Activated CD4-positive, alpha-beta T cell treated with anti-CD3 and anti-CD28 coated beads, Interleukin-2, amount 10 ng/mL, durations not matched to agents 24 days and 14 days (primary cell): Measurements from ENCODE around the gene TAGLN2. TPM values are rescaled to one million over a fixed set of nuclear protein-coding genes. Genes with fewer than 3 reads are reported as not detected.

Experiments
- DNase-seq: peaks from one replicate; pipeline ENCODE4 v3.0.0; 2022
- H3K27ac Mint-ChIP-seq: one replicate; pipeline ENCODE4 v1.8.0; 2022; ENCODE audit warnings: mild to moderate bottlenecking, mixed read lengths
- H3K27me3 Mint-ChIP-seq: one replicate; pipeline ENCODE4 v1.8.0; 2022; ENCODE audit warnings: mixed read lengths
- H3K36me3 Mint-ChIP-seq: one replicate; pipeline ENCODE4 v1.8.0; 2022; ENCODE audit warnings: low read depth, mild to moderate bottlenecking, mixed read lengths
- H3K4me1 Mint-ChIP-seq: one replicate; pipeline ENCODE4 v1.8.0; 2021; ENCODE audit warnings: mixed read lengths
- H3K4me3 Mint-ChIP-seq: one replicate; pipeline ENCODE4 v1.8.0; 2022; ENCODE audit warnings: mild to moderate bottlenecking, moderate library complexity, mixed read lengths
- H3K9me3 Mint-ChIP-seq: one replicate; pipeline ENCODE4 v1.8.0; 2021; ENCODE audit warnings: mixed read lengths
- intact Hi-C: fragments of 100-400 bp; cut with micrococcal nuclease; formaldehyde crosslinking; loops from one replicate; pipeline ENCODE4 v1.15.1; 2023
- total RNA-seq: library from RNA; stranded (reverse); gene quantifications from 2 replicates; pipeline ENCODE4 v1.2.3, GENCODE V29; 2022

The TAGLN2 gene
- total RNA-seq, 1 donor from 2014 or later: 488 TPM

- no peak overlapping the region for H3K27ac Mint-ChIP-seq
- no peaks in the 10 kb centered on the region for H3K27me3 Mint-ChIP-seq
- H3K9me3 Mint-ChIP-seq: no peaks in the 10 kb centered on the region
- DNase-seq: no peak
- H3K36me3 Mint-ChIP-seq: no peaks in the 10 kb centered on the region
- no peaks in the 10 kb centered on the region for H3K4me1 Mint-ChIP-seq
- no peak overlapping the region for H3K4me3 Mint-ChIP-seq
- intact Hi-C loops: no loop called here
These were observed 43.4 kb downstream of the TAGLN2 start for GRCh38 chr1:159881622-159882526.

- no peak overlapping the region for H3K27ac Mint-ChIP-seq
- H3K4me1 Mint-ChIP-seq: no peaks in the 10 kb centered on the region
- no peaks in the 10 kb centered on the region for H3K36me3 Mint-ChIP-seq
- intact Hi-C loops: no loop called here
- H3K27me3 Mint-ChIP-seq: peaks cover 3% of the 10 kb centered on the region
- no peaks in the 10 kb centered on the region for H3K9me3 Mint-ChIP-seq
- no peak for DNase-seq
- H3K4me3 Mint-ChIP-seq: no peak overlapping the region
These were observed 44.9 kb downstream of the TAGLN2 start for GRCh38 chr1:159880430-159880829.

DNA sequence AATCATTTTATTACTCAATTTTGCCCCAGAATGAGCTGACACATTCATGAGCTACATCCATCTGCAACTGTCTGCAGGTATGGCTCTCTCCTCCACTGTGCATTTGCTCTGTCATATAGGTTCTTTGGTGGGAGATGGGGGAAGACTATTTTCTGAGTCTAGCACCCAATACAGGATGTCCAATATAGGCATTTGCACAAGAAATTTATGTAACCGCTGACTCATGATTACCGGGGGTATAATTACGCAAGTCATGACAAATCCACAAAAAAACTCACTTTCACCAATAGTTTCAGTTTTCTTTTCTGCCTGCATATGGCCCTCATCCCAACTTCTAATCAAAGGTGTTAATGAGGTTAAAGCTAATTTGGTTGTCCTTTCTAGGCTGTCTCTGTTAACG lies 45.3 kb downstream of the TAGLN2 start:
- H3K4me1 Mint-ChIP-seq: no peaks in the 10 kb centered on the region
- intact Hi-C loops: no loop called here
- H3K27ac Mint-ChIP-seq: no peak overlapping the region

DNA sequence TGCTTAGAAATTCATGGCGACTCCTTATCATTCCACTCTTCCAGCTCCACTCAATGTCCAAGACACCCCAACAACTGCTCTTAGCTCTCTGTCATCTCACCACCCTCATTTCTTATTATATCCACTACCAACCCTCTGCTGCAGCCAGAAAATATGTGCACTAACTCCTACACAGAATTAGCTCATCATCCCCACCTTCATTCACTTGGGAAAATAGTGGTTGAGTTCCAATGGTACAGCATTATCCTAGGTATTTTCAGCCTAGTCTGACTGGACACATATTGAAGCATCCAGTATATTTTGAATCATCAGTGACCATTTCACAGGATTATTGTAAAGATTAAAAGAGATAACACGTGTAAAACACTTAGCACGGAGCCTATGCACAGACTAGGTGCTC lies 46.2 kb downstream of the TAGLN2 start:
- intact Hi-C loops: no loop called here
- Mint-ChIP-seq H3K36me3 (no peaks in the 10 kb centered on the region), H3K27me3 (peaks cover 3% of the 10 kb centered on the region), H3K4me3 (no peak overlapping the region), H3K9me3 (no peaks in the 10 kb centered on the region), H3K4me1 (no peaks in the 10 kb centered on the region), H3K27ac (no peak overlapping the region)
- DNase-seq: no peak

More for the DNA sequence above, 45.3 kb downstream of the TAGLN2 start:
- Mint-ChIP-seq H3K4me3 (no peak overlapping the region), H3K27me3 (peaks cover 3% of the 10 kb centered on the region), H3K9me3 (no peaks in the 10 kb centered on the region), H3K36me3 (no peaks in the 10 kb centered on the region)
- DNase-seq: no peak

DNA sequence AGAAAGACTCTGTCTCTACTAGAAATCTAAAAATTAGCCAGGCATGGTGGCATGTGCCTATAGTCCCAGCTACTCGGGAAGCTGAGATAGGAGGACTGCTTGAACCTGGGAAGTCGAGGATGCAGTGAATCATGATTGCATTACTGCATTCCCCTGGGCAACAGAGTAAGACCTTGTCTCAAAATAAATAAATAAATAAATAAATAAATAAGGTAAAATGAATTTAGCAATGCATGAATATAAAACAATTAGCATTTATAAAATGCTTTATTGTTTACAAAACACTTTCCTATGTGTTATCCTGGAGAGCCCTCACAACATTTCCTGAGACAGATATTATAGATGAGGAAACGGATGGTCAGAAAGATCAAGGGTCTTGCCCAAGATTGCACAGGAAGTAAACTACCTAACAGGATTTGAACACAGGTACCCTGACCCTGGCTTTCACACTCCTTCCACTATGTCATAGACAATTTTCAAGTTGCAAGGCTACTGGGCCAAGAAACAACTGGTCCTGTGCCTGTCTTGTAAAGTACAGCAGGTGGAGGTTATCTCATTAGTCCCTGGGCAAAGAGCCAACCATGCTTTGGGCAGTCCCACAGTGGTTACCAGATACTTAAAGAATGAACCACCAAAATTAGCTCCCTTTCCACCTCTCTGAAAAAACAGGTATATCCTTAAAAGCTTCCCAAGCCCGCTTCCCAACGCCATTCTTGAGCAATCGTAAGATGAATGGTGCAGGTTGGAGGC lies 47.4 kb downstream of the TAGLN2 start:
- Mint-ChIP-seq H3K4me3 (no peak overlapping the region), H3K36me3 (no peaks in the 10 kb centered on the region), H3K9me3 (no peaks in the 10 kb centered on the region), H3K27ac (no peak overlapping the region), H3K4me1 (no peaks in the 10 kb centered on the region), H3K27me3 (peaks cover 3% of the 10 kb centered on the region)
- intact Hi-C loops: no loop called here
- DNase-seq: no peak

GRCh38 chr1:159873530-159874143 lies 51.7 kb downstream of the TAGLN2 start:
- intact Hi-C loops: no loop called here
- H3K27me3 Mint-ChIP-seq: peaks cover 3% of the 10 kb centered on the region
- H3K27ac Mint-ChIP-seq: no peak overlapping the region
- H3K9me3 Mint-ChIP-seq: no peaks in the 10 kb centered on the region
- DNase-seq: no peak
- peaks cover 4% of the 10 kb centered on the region for H3K4me1 Mint-ChIP-seq
- H3K36me3 Mint-ChIP-seq: no peaks in the 10 kb centered on the region
- no peak overlapping the region for H3K4me3 Mint-ChIP-seq

GRCh38 chr1:159872891-159873290 lies 52.4 kb downstream of the TAGLN2 start:
- Mint-ChIP-seq H3K27ac (no peak overlapping the region), H3K27me3 (peaks cover 3% of the 10 kb centered on the region), H3K36me3 (no peaks in the 10 kb centered on the region), H3K4me3 (no peak overlapping the region), H3K4me1 (peaks cover 4% of the 10 kb centered on the region), H3K9me3 (no peaks in the 10 kb centered on the region)
- no peak for DNase-seq
- intact Hi-C loops: no loop called here

DNA sequence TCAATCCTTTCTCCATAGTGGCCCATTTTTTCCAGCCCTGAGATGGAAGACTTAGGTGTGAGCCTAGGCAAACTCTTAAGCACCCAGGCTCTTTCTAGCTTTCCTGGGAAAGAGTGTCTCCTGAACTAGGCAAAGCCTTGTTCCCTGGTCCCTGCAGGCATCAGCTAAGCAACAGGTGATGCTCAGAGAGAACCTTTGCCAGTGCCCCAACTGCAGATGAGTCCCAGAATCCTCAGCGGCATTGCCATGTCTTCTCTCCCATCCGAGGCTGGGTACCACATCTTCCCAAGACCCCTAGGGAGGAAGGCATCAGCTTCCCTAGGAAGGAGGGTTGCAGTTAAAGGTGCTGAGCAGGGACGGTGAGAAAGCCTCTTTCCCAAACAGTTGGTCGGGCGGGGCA lies 54.6 kb downstream of the TAGLN2 start:
- H3K27ac Mint-ChIP-seq: no peak overlapping the region
- no peak overlapping the region for H3K4me3 Mint-ChIP-seq
- H3K27me3 Mint-ChIP-seq: peaks cover 3% of the 10 kb centered on the region
- intact Hi-C loops: no loop called here
- DNase-seq: no peak
- no peaks in the 10 kb centered on the region for H3K36me3 Mint-ChIP-seq
- peaks cover 14% of the 10 kb centered on the region for H3K4me1 Mint-ChIP-seq
- no peaks in the 10 kb centered on the region for H3K9me3 Mint-ChIP-seq

GRCh38 chr1:159869607-159870006 lies 55.7 kb downstream of the TAGLN2 start:
- H3K36me3 Mint-ChIP-seq: no peaks in the 10 kb centered on the region
- intact Hi-C loops: no loop called here
- H3K27me3 Mint-ChIP-seq: peaks cover 3% of the 10 kb centered on the region
- no peak overlapping the region for H3K27ac Mint-ChIP-seq
- DNase-seq: no peak
- H3K4me1 Mint-ChIP-seq: peaks cover 14% of the 10 kb centered on the region
- no peak overlapping the region for H3K4me3 Mint-ChIP-seq
- H3K9me3 Mint-ChIP-seq: no peaks in the 10 kb centered on the region

DNA sequence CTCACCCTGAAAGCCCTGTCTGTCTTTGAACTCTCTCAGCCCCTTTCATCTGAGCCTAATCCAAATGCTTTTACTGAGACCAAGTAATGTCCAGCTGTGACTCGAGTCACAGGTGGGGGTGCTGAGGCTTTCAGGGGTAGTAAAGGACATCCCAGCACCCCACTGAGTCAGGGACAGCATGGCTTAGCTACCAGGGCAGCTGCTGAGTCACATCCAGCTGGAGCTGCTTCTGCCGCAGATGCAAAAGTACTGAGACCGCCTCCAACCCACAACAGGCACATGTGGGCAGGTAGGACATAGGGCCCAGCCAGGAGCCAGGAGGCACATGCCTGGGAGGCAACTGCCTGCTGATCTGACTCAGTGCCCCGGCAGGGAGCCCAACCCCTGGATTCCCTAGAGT lies 56.1 kb downstream of the TAGLN2 start:
- no peaks in the 10 kb centered on the region for H3K36me3 Mint-ChIP-seq
- intact Hi-C loops: no loop called here
- DNase-seq: no peak
- no peaks in the 10 kb centered on the region for H3K9me3 Mint-ChIP-seq
- H3K27ac Mint-ChIP-seq: no peak overlapping the region
- peaks cover 17% of the 10 kb centered on the region for H3K4me1 Mint-ChIP-seq
- H3K4me3 Mint-ChIP-seq: no peak overlapping the region
- H3K27me3 Mint-ChIP-seq: peaks cover 6% of the 10 kb centered on the region

DNA sequence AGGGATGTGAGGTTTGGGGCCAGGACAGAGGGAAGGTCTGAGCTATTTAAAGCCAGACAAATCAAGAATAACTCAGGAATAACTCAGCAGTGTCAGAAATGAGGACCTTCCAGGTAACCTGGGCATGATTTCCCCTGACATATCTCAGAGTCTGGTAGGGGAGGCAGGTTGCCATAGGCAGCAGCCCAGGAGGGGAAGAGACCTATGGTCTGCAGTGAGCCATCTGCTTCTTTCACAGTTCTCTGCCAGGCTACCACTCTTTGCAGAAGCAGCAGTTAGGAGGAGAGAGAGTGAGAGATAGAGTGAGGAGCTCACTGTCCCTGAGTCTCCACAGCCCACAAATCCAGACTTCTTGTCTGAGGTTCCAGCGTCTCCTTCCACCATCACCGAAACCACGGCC lies 56.5 kb downstream of the TAGLN2 start:
- H3K27ac Mint-ChIP-seq: no peak overlapping the region
- H3K9me3 Mint-ChIP-seq: no peaks in the 10 kb centered on the region
- peaks cover 7% of the 10 kb centered on the region for H3K27me3 Mint-ChIP-seq
- intact Hi-C loops: no loop called here
- DNase-seq: no peak
- H3K4me1 Mint-ChIP-seq: peaks cover 18% of the 10 kb centered on the region
- no peaks in the 10 kb centered on the region for H3K36me3 Mint-ChIP-seq
- no peak overlapping the region for H3K4me3 Mint-ChIP-seq
